Hair follicle dermal papilla cell (primary cell): ENCODE results near the gene FAT3. TPM values are rescaled to one million over a fixed set of nuclear protein-coding genes. Genes with fewer than 3 reads are reported as not detected.

Experiments used
- total RNA-seq: library from RNA; depleted of rRNA; stranded (reverse); fragments of >200 nt; gene quantifications from 2 replicates; pipeline ENCODE4 v1.2.3, GENCODE V29; 2012

Gene FAT3
- total RNA-seq: 0.73 and 1.1 TPM in 2 replicates

DNA sequence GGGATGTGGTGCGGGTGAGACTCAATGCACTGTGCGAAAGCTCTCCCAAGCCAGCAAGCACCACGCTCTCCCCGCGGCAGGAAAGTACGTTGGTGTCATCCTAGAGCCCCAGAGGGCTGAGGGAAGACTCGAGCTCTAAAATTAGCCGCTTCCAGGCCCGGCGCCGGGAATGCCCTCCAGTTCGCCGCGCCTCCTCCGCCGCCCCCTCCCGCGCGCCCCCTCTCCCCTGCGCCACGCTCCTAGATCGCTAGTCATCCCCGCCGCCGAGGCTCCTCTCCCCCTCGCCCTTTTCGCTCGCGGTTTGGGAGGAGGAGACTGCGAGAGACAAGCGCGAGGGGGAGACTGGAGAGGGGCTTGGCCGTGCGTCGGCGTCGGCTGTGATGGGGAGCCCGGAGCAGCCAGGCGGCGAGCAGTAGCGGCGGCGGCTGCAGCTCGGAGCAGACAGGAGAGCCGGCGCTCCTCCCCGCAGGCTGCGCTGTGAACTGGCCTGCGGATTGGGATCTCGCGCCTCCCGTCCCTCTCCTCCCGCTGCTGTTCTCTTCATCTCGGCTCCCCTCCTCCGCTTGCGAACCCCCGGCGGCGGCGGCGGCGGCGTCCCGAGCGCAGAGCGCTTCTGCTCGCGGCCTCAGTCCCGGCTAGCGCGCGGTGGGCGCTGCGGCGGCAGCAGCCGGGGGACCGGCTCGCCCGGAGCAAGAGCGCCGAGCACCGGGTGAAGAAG, at the start of gene FAT3:
Gene FAT3, plus strand, starts transcription at position 412 of the 718 bp plus-strand sequence. CDS start 127,295 bp downstream, outside the sequence.

